K562 (cell line): ENCODE measurements around the gene PEX3. TPM values are rescaled to one million over a fixed set of nuclear protein-coding genes. Genes with fewer than 3 reads are reported as not detected.

ENCODE experiments used
- CBX3 ChIP-seq, 2 experiments: IDR thresholded peaks; 1 replicate in 1 of 2; 2 replicates in 1 of 2; pipeline ENCODE4 v1.6.1; 2012; ENCODE audit warnings: inconsistent platforms in 2 of 2, low read length in 2 of 2, borderline replicate concordance in 1 of 2, control low read depth in 1 of 2
- DEAF1 ChIP-seq: fragments of 450-650 bp; formaldehyde crosslinking; IDR thresholded peaks from 2 replicates; pipeline ENCODE4 v1.4.0; 2020; ENCODE audit warnings: mild to moderate bottlenecking, moderate library complexity
- E2F6 ChIP-seq, 2 experiments: IDR thresholded peaks; 2 replicates each; pipeline ENCODE4 v1.6.1; 2011; ENCODE audit warnings: borderline replicate concordance in 1 of 2, control low read depth in 1 of 2, low read depth in 1 of 2, low read length in 1 of 2, mild to moderate bottlenecking in 1 of 2, mixed read lengths in 1 of 2, moderate library complexity in 1 of 2; ENCODE audit not compliant: insufficient read depth in 1 of 2, insufficient read length in 1 of 2, poor library complexity in 1 of 2, severe bottlenecking in 1 of 2; ENCODE audit errors: extremely low read depth in 1 of 2
- EHMT2 ChIP-seq: fragments of 450-650 bp; IDR thresholded peaks from 2 replicates; pipeline ENCODE4 v1.6.1; 2018; ENCODE audit warnings: antibody characterized with exemption
- MYNN ChIP-seq, 2 experiments: sonication (generic); formaldehyde crosslinking in 1 of 2; IDR thresholded peaks; 2 replicates each; pipeline versions ENCODE4 v1.5.0 to v1.6.1; 2016 to 2020; ENCODE audit warnings: antibody characterized with exemption in 1 of 2, missing genetic modification reagents in 1 of 2
- NFATC3 ChIP-seq: fragments of 450-650 bp; IDR thresholded peaks from 2 replicates; pipeline ENCODE4 v1.6.1; 2017; ENCODE audit warnings: mild to moderate bottlenecking
- PBX2 ChIP-seq, 2 experiments: IDR thresholded peaks in 1 of 2; conservative IDR thresholded peaks in 1 of 2; 2 replicates each; pipeline ENCODE4 v1.6.1; 2016; ENCODE audit warnings: low read depth in 2 of 2, mild to moderate bottlenecking in 1 of 2, missing compliant biosample characterization in 1 of 2, missing genetic modification characterization in 1 of 2, moderate library complexity in 1 of 2
- POLR2B ChIP-seq: fragments of 450-650 bp; IDR thresholded peaks from 2 replicates; pipeline ENCODE4 v1.6.1; 2018; ENCODE audit warnings: low read depth; ENCODE audit not compliant: partially characterized antibody
- POLR2G ChIP-seq: fragments of 200-400 bp; formaldehyde crosslinking; IDR thresholded peaks from 2 replicates; pipeline ENCODE4 v1.6.1; 2017; ENCODE audit warnings: low read depth, mild to moderate bottlenecking, antibody characterized with exemption, low read length, moderate library complexity
- PRMT5 ChIP-seq: sonication (generic); formaldehyde crosslinking; IDR thresholded peaks from 2 replicates; pipeline ENCODE4 v1.5.0; 2020; ENCODE audit warnings: missing genetic modification reagents
- RNF219 ChIP-seq: fragments of 250-450 bp; sonication (Bioruptor Pico); IDR thresholded peaks from 2 replicates; pipeline ENCODE4 v1.5.0; 2022; ENCODE audit warnings: mild to moderate bottlenecking
- SMARCA5 ChIP-seq: fragments of 450-650 bp; IDR thresholded peaks from 2 replicates; pipeline ENCODE4 v1.6.1; 2016
- SMC3 ChIP-seq: conservative IDR thresholded peaks from 2 replicates; pipeline ENCODE4 v1.6.1; 2011; ENCODE audit warnings: low read depth, low read length, improper control_type of control experiment; ENCODE audit not compliant: insufficient read depth
- TAF1 ChIP-seq: IDR thresholded peaks from 2 replicates; pipeline ENCODE4 v1.6.1; 2011; ENCODE audit warnings: mild to moderate bottlenecking, low read length, moderate library complexity; ENCODE audit not compliant: insufficient read depth, control insufficient read depth, severe bottlenecking; ENCODE audit errors: extremely low read depth
- TBL1XR1 ChIP-seq, 2 experiments: IDR thresholded peaks; 2 replicates each; pipeline ENCODE4 v1.6.1; 2012; ENCODE audit warnings: improper control_type of control experiment in 2 of 2, low read length in 2 of 2, mild to moderate bottlenecking in 1 of 2
- THRAP3 ChIP-seq: fragments of 450-650 bp; IDR thresholded peaks from 2 replicates; pipeline ENCODE4 v1.6.1; 2016; ENCODE audit warnings: mild to moderate bottlenecking, inconsistent platforms, borderline replicate concordance
- TSC22D4 ChIP-seq: fragments of 450-650 bp; IDR thresholded peaks from 2 replicates; pipeline ENCODE4 v1.6.1; 2016; ENCODE audit warnings: missing genetic modification characterization, missing biosample characterization, control low read depth
- ZEB2 ChIP-seq: fragments of 450-650 bp; IDR thresholded peaks from 2 replicates; pipeline ENCODE4 v1.6.1; 2016
- polyA plus RNA-seq, 8 experiments: library from polyadenylated mRNA; depleted of rRNA in 4 of 8; stranded (reverse) in 5 of 8; unstranded in 3 of 8; fragments of >200 nt; fragmentation: Nextera tagmentation in 2 of 8; fragmentation: Illumina TruSeq in 1 of 8; extraction: Ambion mirVana in 2 of 8; extraction: Trizol in 1 of 8; gene quantifications; 2 replicates each; pipeline versions ENCODE4 v1.2.1 to v1.2.3, GENCODE V29; 2011 to 2014; ENCODE audit warnings: inconsistent platforms in 1 of 8, missing spikeins in 1 of 8
- total RNA-seq, 7 experiments: library from RNA; depleted of rRNA in 6 of 7; stranded (reverse); fragments of >200 nt in 6 of 7; fragmentation: Illumina TruSeq in 2 of 7; extraction: Trizol in 2 of 7; gene quantifications; 2 replicates each; pipeline versions ENCODE4 v1.2.1 to v1.2.3, GENCODE V29; 2011 to 2021; ENCODE audit warnings: low replicate concordance in 1 of 7

PEX3 gene
- total and polyA plus RNA-seq, 9 of the 15 experiments (the other 6 are each of a cell fraction or from before 2014, with no cell fraction given) = 17.3 to 69.6 (median 32.7) TPM

GRCh38 chr6:143450453-143451371 is at the start of gene PEX3, which contains the start of gene ADAT2 (continued):
- TF ChIP-seq CBX3 (IDR thresholded peaks at IDR 0.05; ENCODE audit: borderline replicate concordance in 1 of 2, low read length in 2 of 2) (peak in 1 of 2 experiments; percentile 93; a peak in 1 of 3 replicates), ZEB2 (peak; percentile 99), TAF1 (peak; percentile 100), POLR2B (peak; percentile 80), PRMT5 (no peak), SMC3 (0 out of 2 replicates have a peak, but pooled peaks have one; percentile 18), DEAF1 (CRISPR knock-in tag) (no peak), PBX2 (CRISPR knock-in tag; IDR thresholded peaks at IDR 0.05; ENCODE audit: low read depth) (no peak), PBX2 (tag; conservative IDR thresholded peaks at IDR 0.05; ENCODE audit: low read depth) (no peak), E2F6 (IDR thresholded peaks at IDR 0.05; ENCODE audit: borderline replicate concordance in 1 of 2, extremely low read depth in 1 of 2, insufficient read depth in 1 of 2, insufficient read length in 1 of 2, low read depth in 1 of 2, low read length in 1 of 2, poor library complexity in 1 of 2, severe bottlenecking in 1 of 2) (peak; percentile 61 to 81), POLR2G (peak; percentile 99), RNF219 (CRISPR knock-in tag) (no peak), MYNN (IDR thresholded peaks at IDR 0.05) (peak; percentile 88), MYNN (CRISPR knock-in tag; IDR thresholded peaks at IDR 0.05) (no peak), NFATC3 (no peak), TSC22D4 (no peak), EHMT2 (no peak), SMARCA5 (no peak), TBL1XR1 (IDR thresholded peaks at IDR 0.05; ENCODE audit: low read length in 2 of 2) (peak in 1 of 2 experiments; percentile 82; a peak in 1 of 4 replicates), THRAP3 (no peak)
